ENCODE data around the gene GREB1.

GRCh38 chr2:11621410-11621809, 87.6 kb downstream of the GREB1 start:
- TF ChIP-seq POLR2AphosphoS5 (IDR thresholded peaks at IDR 0.05) = no peak
- no peak for TF ChIP-seq CTCF (IDR thresholded peaks at IDR 0.05)
- no peak for TF ChIP-seq POLR2A (IDR thresholded peaks at IDR 0.05)
- no peak for TF ChIP-seq EP300 (IDR thresholded peaks at IDR 0.05)
